NCI-H1436 (cell line): ENCODE data around the gene NUP54.

Experiments used
- DNase-seq: peaks from one replicate; lab custom pipeline; 2025; lab: John Stamatoyannopoulos, UW

The NUP54 gene

GRCh38 chr4:76148142-76148865 lies at the start of gene NUP54:
NUP54 (minus strand) TSS chr4:76148397; CDS start chr4:76148374, 23 bp downstream.
- DNase-seq, result peak; percentile 89

- no peak for DNase-seq
Observed at GRCh38 chr4:76197031-76197743, 49.0 kb upstream of the NUP54 start.

- no peak for DNase-seq
Observed at GRCh38 chr4:76196376-76196775, 48.2 kb upstream of the NUP54 start.

GRCh38 chr4:76195326-76195725 lies 47.1 kb upstream of the NUP54 start:
- DNase-seq, result no peak

- DNase-seq, result no peak
Observed at GRCh38 chr4:76194325-76194724, 46.1 kb upstream of the NUP54 start.

GRCh38 chr4:76192236-76192635 lies 44.0 kb upstream of the NUP54 start:
- no peak for DNase-seq

DNA sequence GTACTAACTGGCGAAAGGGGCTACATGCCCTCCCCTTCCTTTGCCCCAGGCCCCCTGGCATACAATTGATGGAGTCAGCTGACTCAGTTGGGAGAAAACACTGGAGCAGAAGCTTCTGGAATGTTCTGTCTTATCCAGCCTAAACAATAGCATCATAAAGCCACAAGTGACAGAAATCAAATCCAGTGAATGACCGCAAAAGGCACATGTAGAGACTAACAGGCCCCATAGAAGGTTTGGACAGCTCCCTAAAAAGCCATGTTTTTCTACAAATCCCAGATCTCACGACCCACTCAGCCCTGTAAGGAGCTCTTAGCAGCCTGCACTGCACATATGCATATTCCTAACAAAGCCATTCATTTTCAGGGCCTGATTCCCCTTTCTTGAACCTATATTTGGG lies 40.4 kb upstream of the NUP54 start:
- DNase-seq, result no peak

DNA sequence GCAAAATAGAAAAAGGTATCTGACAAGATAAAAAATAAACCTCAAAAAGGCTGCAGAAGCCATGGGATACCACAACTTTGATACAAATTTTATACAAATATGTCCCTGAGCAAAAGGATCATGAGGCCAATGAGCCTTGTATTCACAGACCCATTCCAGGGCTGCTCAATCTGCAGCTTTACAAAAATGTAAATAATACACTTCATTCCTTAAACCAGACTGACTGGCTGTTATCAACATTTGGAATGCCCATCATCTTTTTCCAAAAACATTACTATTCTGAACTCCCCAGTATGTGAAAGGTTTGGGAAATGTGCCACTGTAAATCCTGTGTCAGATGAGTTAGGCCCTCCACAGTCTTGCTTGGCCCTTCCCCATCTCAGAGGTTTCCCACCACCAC lies 40.0 kb upstream of the NUP54 start:
- no peak for DNase-seq

DNA sequence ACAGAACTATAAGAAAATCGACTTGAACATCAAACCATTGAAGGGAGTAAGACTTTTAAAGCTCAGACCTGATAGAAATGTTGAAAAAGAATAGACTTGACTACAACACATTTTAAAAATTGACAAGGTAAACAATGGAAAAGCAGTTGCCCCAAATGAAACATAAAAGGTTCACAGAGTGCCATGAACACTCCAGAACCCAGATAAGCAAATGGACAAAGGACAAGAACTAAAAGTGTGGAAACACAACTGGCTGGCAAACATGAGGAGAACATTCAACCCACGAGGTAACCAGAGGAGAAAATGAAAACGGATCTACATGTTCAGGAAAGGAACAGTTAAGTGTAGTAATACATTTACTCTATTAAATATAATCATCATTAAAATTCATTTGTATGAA lies 39.0 kb upstream of the NUP54 start:
- no peak for DNase-seq

DNA sequence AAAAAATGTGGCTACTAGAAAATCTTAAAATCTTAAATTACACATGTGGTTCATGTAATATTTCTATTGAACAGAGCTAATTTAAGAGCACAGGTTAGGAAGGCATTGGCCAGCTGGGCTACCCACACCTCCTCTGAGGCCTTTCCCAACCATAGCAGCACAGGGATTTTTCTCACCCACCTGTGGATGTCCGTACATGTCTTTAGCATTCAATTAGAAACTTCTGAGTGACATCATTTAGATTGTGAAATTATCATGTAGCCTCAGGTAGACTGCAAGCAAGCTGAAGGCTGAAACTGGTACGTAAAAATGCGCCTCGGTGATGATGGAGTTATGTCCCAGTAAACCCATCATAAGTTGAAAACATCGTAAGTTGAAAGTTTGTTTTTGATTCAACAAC lies 34.3 kb upstream of the NUP54 start:
- no peak for DNase-seq

DNA sequence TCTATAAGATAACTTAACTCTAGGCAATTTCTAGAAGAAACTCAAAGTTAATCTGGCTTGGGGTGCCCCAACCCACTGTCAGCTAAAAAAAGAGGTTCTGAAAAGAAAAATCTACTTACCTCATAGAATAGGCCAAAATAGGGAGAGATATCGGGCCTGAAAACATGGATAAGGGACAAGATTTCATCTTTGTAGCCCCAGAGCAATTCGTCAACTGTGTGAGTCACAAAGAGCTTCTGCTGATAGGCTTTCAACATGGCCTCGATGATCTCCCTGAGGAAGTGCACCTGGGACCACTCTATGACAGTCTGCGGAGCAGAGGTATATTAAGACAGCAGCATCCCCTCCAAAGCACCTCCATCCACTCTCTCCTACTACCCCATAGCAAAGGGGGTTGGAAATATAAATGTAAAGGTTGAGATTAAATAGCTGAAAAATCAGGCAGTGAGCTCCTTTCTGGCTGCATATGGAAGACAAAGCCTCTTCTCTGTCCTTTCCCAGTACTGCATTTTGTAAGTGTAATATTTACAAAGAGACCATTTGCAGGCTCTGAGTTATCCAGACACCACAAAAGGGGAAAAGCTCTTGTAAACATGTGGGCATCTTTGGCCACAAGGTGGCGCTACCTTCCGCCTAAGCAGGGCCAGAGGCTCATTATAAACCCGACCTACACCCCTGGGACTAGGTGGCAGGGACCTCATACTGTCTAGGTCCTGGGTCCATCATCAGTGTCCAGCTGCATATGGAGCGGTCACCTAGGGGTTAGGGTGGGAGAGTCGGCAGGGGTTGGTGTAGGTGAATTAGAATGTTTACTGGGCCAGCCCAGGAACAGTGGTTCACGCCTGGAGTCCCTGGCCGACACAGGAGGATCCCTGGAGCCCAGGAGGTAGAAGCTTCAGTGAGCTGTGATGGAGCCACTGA lies 31.5 kb upstream of the NUP54 start:
- peak; percentile 70 for DNase-seq

- DNase-seq, result no peak
Observed at GRCh38 chr4:76178296-76178695, 30.1 kb upstream of the NUP54 start.

- DNase-seq, result no peak
Observed at GRCh38 chr4:76177709-76178108, 29.5 kb upstream of the NUP54 start.

DNA sequence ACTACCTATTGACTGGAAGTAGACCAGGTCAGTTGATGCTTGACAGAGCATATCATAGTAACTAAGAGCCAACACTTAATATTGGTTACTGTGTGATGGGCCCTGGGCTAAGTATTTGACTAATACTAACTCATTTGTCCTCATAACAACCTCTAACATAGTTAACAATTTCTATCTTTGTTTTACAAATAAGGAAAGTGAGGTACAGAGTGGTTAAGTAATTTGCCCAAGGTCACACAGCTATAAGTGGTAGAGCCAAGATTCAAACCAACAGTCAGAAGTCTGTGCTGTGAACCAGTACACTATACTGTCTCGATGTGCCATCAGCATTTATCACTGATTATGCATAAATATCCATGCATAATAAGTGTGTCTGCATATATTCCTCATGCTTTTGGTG lies 27.1 kb upstream of the NUP54 start:
- DNase-seq, result no peak

DNA sequence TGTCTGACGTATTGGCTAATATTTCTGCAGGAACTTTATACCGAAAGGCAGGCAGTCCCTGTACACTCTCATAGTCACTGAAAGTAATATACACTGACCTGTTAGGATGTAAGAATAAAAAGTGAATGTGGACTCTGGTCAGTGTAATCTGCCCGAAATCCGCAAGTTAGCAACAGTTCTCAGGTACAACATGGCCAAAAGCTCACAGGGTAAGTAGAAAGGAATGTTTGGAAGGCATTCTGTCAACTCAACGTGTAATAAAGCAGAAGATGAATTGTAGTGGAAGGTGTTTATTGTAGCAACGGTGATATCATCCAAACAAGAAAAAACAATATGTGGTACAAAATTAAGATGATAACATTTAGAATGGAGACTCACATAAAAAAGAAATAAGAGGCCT lies 26.0 kb upstream of the NUP54 start:
- DNase-seq, result no peak

DNA sequence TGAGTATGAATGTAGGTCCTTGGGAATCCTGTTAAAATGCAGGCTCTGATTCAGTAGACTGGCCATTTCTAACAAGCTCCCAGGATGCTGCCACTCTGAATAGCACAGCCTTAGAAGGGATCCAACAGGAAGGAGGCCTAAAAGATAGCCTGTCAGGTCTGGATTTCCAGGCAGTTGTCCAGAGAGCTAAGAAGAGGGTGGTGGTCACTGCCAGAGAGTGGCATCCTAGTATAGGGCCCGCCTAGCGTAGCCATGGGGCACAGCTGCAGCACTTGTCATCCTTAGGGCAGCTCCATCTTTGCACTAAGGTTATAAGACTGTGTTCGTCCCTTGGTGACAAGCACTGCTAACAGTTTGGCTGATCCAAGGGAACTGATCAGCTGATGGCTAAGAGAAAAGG lies 20.5 kb upstream of the NUP54 start:
- DNase-seq, result no peak

GRCh38 chr4:76166480-76166879 lies 18.3 kb upstream of the NUP54 start:
- DNase-seq, result no peak

- DNase-seq, result no peak
Observed at GRCh38 chr4:76160355-76160754, 12.2 kb upstream of the NUP54 start.

- no peak for DNase-seq
Observed at GRCh38 chr4:76156635-76157034, 8.4 kb upstream of the NUP54 start.

DNA sequence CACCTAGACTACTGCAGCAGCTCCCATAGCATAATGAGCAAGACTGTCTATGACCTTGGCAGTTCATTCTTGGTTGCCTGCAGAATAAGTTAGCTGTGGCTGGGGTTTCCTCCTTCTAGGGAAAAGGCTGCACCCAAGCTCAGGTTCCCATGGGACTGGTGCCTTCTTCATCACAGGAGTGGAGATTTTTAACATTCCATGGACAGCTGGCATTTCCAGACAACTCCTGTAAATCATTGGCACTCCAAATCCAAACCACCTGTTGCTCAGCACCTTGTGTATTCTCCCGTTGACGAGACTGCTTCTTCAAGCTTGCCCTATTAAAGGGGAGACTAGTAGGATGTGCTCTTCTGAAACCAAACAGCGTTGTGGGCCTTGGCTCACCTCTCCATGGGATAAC lies 7.8 kb upstream of the NUP54 start:
- no peak for DNase-seq

- DNase-seq, result no peak
Observed at GRCh38 chr4:76153356-76153755, 5.2 kb upstream of the NUP54 start.

- DNase-seq, result peak; percentile 15
Observed at GRCh38 chr4:76147454-76148141, 599 bp downstream of the NUP54 start.
